ENCODE data around the gene TMEM14B.

- no peak for TF ChIP-seq CTCF (IDR thresholded peaks at IDR 0.05)
- no peak for TF ChIP-seq ZFX (IDR thresholded peaks at IDR 0.05; ENCODE audit: borderline replicate concordance)
Observed at GRCh38 chr6:10779076-10779475, 31.5 kb downstream of the TMEM14B start.

Data from 22Rv1 (cell line).